Lower lobe of right lung (tissue), 2 donors: Measurements from ENCODE around the gene KIF26B. TPM values are rescaled to one million over a fixed set of nuclear protein-coding genes. Genes with fewer than 3 reads are reported as not detected.

Source experiments
- ATAC-seq, 2 donors: fragments of 200-7000 bp; cut with Tn5 transposase; one replicate each; pipeline ENCODE4 v1.9.1; 2020 to 2022; ENCODE audit warnings: mild to moderate bottlenecking in 2 of 2, moderate library complexity in 2 of 2
- DNase-seq: peaks from one replicate; pipeline ENCODE4 v3.0.0-alpha.2; 2020
- H3K27ac ChIP-seq: fragments of 200-600 bp; one replicate; pipeline ENCODE4 v1.8.0; 2022
- H3K27me3 ChIP-seq: fragments of 200-600 bp; one replicate; pipeline ENCODE4 v1.8.0; 2022; ENCODE audit warnings: low read depth
- H3K36me3 ChIP-seq: fragments of 200-600 bp; one replicate; pipeline ENCODE4 v1.8.0; 2022; ENCODE audit warnings: mild to moderate bottlenecking
- H3K4me1 ChIP-seq: fragments of 200-600 bp; one replicate; pipeline ENCODE4 v1.8.0; 2022
- H3K4me3 ChIP-seq: fragments of 200-600 bp; one replicate; pipeline ENCODE4 v1.8.0; 2022; ENCODE audit warnings: mild to moderate bottlenecking
- H3K9me3 ChIP-seq: fragments of 200-600 bp; one replicate; pipeline ENCODE4 v1.8.0; 2022
- CTCF ChIP-seq: fragments of 200-600 bp; IDR thresholded peaks from one replicate; pipeline ENCODE4 v1.8.0; 2022; ENCODE audit warnings: antibody characterized with exemption, mild to moderate bottlenecking
- intact Hi-C: fragments of 100-400 bp; cut with DNase I; formaldehyde crosslinking; loops from one replicate; pipeline ENCODE4 v1.11.0; 2022
- total RNA-seq: library from RNA; stranded (reverse); fragmentation: NEBNext Ultra II Directional; extraction: Animal tissue kit (Norgen Biotek cat#: 25700); gene quantifications from one replicate; pipeline ENCODE4 v1.2.1, GENCODE V29; 2021
- donor health status: DM: no; HTN: yes; CAD: no; lungs with severe emphysema.

The KIF26B gene
- total RNA-seq, 1 donor from 2014 or later, result 1.2 TPM

- Histone ChIP-seq H3K4me1 (no peaks in the 10 kb centered on the region), H3K27ac (no peak overlapping the region), H3K9me3 (no peaks in the 10 kb centered on the region), H3K27me3 (no peaks in the 10 kb centered on the region), H3K36me3 (no peaks in the 10 kb centered on the region), H3K4me3 (no peak overlapping the region)
- no peak for DNase-seq
- no peak for ATAC-seq
- intact Hi-C loops, result no loop called here
- TF ChIP-seq CTCF, result no peak
These were observed 221.1 kb downstream of the KIF26B start for GRCh38 chr1:245375789-245376460.

DNA sequence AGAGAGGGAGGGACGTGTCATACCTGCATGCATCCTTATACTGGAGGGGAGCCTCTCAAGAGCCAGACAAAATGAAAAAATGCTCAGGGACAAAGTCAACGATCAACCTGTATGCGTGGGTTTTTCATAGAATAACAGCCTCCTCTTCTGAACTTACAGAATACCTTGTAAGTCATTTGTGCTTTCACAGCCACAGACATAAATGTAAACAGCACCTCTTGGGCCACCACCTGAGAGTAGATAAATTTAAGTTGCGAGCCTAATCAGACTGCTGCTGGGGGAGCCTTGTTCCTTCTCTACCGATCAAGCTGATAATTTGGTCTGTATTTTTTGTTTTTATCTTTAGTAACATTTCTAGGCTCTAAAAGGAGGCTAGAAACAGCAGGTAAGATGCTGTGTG is 223.1 kb downstream of the KIF26B start:
- Histone ChIP-seq H3K27ac (no peak overlapping the region), H3K4me3 (no peak overlapping the region), H3K9me3 (no peaks in the 10 kb centered on the region), H3K36me3 (no peaks in the 10 kb centered on the region), H3K27me3 (no peaks in the 10 kb centered on the region), H3K4me1 (no peaks in the 10 kb centered on the region)
- intact Hi-C loops, result no loop called here
- ATAC-seq, result no peak
- no peak for TF ChIP-seq CTCF
- DNase-seq, result no peak

- H3K4me1 ChIP-seq, result no peaks in the 10 kb centered on the region
- intact Hi-C loops, result no loop called here
- no peaks in the 10 kb centered on the region for H3K27me3 ChIP-seq
- H3K9me3 ChIP-seq, result no peaks in the 10 kb centered on the region
- DNase-seq (no peak), ATAC-seq (no peak)
- no peaks in the 10 kb centered on the region for H3K36me3 ChIP-seq
- TF ChIP-seq CTCF, result no peak
- H3K27ac ChIP-seq, result no peak overlapping the region
- H3K4me3 ChIP-seq, result no peak overlapping the region
These were observed 223.5 kb downstream of the KIF26B start for GRCh38 chr1:245378311-245378722.

DNA sequence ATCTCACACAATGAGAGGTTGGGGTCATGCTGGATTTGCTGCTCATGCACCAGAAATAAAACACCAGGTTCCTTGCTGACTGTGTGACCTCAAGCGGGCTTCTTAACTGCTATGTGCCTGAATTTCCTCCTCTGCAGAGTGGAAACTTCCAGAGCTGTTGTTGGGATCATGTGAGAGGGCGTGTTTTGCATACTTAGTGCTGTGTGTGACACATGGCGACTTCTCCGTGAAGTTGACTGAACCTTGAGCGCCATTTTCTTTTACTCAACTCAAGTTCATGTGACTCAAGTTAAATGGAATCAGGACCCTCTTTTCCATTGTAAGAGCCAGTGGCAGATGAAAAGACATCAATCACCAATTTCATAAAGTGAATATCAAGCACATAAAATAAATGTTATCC is 224.0 kb downstream of the KIF26B start:
- H3K36me3 ChIP-seq, result no peaks in the 10 kb centered on the region
- ATAC-seq, result no peak
- intact Hi-C loops, result no loop called here

DNA sequence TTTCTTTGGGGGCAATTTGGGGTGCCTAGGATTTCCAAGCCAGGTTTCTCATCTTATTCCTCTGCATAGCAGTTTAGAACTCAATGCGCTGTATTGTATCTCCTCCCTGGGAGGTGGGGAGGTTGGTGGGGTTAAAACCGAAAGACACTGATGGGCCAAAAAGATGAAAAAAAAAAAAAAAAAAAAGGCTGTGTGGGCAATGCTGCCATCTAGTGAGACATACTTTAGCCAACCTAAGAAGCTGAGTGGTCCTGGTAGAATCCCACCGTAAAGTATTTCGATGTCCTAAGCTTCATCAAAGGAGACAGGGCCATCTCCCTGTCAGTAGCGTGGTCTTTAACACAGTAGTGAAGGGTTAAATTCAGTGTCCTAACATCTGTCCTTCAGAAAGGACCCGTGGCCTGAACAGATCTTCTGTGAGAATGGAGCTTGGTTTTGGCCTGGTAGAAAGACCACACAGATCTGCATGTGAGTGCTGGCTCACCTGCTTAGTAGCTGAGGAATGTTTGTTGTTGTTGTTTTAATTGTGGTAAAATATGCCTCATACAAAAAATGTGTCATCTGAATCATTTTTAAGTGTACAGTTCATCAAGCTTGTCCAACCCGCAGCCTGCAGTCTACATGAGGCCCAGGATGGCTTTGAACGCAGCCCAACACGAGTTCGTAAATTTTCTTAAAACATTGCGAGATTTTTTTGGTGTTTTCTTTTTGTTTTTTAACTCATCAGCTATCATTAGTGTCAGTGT is 226.2 kb downstream of the KIF26B start:
- Histone ChIP-seq H3K36me3 (no peaks in the 10 kb centered on the region), H3K9me3 (no peaks in the 10 kb centered on the region), H3K27me3 (no peaks in the 10 kb centered on the region), H3K4me3 (no peak overlapping the region), H3K27ac (no peak overlapping the region), H3K4me1 (no peaks in the 10 kb centered on the region)
- peak; percentile 15 for TF ChIP-seq CTCF
- DNase-seq, result no peak
- intact Hi-C loops, result no loop called here
- ATAC-seq, result no peak

More for the DNA sequence above, 224.0 kb downstream of the KIF26B start:
- no peak overlapping the region for H3K27ac ChIP-seq
- no peak for DNase-seq
- no peak overlapping the region for H3K4me3 ChIP-seq
- H3K9me3 ChIP-seq, result no peaks in the 10 kb centered on the region
- no peaks in the 10 kb centered on the region for H3K4me1 ChIP-seq
- no peaks in the 10 kb centered on the region for H3K27me3 ChIP-seq
- TF ChIP-seq CTCF, result no peak
